Activated gamma-delta T cell treated with Interleukin-2 at 50 U/mL for 16 hours (primary cell): Measurements from ENCODE around the gene IL13RA1.
"Not testable (repeated sequence)": the region's sequence is repeated elsewhere in the genome, so short reads cannot be mapped to it uniquely, and the experiment has no call there.

Experiments
- DNase-seq: peaks from one replicate; pipeline ENCODE4 v3.0.0-alpha.2; 2020

The IL13RA1 gene

GRCh38 chrX:118726887-118727685 is at the start of gene IL13RA1:
TSS of gene IL13RA1 (plus strand) at chrX:118727606. CDS start at chrX:118727639, 33 bp downstream.
- no peak for DNase-seq

GRCh38 chrX:118679290-118679689 is 48.1 kb upstream of the IL13RA1 start:
- no peak for DNase-seq

DNA sequence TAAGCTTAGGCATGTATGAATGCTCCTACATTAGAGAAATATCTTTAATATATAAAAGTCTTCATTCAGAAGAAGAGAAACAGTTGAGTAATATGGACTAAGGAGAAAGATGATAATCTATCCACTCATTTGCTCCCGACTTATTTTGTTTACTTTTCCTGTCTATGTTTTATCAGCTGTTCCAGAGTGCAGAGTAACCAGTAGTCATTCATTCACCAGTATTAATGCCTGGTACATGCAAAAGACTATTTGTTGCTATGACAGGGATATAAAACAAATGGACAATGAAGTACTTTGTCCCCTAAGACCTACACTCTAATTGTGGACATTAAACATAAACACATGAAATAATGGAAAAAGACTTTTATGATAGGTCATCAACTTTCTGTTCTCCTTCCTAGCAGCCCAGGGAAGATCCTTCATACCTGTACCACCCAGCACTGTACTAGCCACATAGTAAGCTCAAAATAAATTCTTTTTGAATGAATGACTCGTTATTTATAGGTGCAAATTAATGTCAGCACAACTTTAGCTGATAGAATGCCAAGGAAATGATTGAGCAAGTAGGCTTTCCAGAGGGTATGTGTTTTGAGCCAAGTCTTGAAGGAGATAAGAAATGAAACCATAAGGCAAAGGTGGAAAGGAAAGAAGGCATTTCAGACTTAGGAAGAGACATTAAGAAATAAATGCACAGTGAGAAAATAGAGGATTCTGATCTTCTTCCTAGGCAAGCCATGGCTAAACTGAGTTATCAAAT is 45.0 kb upstream of the IL13RA1 start:
- no peak for DNase-seq

DNA sequence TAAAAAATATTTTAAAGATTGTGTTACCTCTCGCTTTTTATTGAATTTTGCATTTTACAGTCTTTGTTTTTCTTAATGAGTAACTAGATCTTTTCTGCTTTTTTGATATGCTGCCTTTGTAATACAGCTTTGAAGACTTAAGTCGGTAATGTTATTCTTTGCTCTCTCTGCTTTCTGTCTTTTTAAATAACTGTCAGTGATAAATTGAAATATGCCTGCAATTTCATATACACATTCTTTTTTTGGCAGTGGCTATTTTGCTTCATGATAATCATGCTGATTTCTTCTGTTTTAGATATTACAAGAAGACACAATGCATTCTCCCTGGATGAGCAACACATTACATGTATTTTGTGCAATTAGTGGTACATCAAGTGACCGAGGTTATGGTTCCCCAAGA is 42.0 kb upstream of the IL13RA1 start:
- DNase-seq, result no peak

DNA sequence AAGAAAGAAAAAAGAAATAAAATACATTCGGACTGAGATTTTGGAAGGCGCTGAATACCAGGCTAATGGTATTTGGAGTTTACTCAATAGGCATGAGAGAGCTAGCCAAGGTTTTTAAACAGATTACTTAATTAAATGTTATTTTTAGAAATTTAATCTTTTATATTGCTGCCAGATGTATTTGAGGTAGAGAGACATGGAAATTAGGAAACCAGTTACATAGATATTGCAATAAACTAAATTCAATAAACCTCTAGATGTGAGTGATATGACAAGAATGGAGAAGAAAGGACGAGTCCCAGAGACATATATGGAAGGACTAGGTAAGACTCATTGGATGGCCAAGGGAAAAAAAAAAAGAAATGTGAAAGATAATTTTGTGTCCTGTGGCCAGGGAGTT is 38.5 kb upstream of the IL13RA1 start:
- no peak for DNase-seq

DNA sequence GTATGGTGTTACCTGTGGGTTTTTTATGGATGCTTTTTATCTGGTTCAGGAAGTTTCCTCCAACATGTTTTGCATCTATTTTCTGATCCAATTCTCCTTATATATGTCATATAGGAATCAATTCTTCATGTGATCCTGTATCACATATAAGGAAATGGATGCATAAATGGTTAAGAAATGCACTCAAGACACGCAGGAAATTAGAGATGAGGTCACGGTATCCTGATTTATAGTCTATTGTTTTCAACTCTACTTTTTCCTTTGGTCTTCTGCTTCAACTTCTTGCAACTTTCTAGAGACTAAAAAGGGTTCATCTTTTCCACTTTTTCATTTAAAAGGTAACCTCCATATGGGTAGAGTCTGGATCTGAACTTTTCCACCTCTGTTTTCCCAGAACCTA is 33.6 kb upstream of the IL13RA1 start:
- DNase-seq, result no peak

DNA sequence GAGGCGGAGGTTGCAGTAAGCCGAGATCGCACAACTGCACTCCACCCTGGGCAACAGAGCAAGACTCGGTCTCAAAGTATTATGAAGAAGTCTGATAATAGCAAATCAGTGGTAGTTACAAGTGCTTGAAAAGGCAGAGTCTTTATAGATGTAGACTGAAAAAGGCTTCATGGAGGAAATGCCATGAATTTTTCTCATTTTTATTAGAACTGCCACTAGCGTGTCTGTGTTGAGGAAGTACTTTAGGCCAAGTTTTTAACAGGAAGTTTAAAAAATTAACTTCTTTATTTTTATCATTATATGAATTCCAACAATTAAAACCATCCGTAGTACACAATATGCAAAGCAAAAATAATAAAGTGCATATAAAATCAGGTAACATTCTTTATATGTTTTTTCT is 32.8 kb upstream of the IL13RA1 start:
- no peak for DNase-seq

DNA sequence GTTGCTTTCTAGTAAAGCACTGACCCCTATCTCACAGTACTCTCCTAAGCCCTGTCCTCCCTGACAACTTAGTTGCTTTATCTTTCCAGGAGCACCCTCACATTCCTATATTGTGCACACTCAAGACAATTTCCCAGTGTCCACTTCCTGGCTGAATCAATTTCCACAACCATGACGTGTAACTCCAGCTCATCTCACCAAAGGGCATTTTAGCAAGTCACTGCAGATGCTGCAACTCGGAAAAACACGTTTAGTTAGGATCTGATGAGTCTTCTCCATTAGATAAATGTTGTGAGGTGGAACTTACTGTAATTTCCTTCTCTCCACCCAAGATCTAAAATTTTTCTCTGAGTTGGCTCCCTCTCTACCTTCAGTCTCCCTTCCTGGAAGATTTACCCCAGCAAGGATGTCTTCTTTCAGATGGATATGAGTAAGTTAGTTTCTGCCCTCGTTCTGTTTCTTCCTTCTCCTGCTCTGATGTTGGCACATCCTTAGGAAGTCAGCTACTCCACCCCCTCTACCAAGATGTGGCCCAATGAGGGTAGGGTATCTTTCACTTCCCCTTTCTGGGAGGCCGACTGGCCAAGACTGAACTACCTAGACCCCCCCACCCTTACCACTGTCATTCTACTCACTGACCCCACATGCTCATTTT is 28.8 kb upstream of the IL13RA1 start:
- no peak for DNase-seq

DNA sequence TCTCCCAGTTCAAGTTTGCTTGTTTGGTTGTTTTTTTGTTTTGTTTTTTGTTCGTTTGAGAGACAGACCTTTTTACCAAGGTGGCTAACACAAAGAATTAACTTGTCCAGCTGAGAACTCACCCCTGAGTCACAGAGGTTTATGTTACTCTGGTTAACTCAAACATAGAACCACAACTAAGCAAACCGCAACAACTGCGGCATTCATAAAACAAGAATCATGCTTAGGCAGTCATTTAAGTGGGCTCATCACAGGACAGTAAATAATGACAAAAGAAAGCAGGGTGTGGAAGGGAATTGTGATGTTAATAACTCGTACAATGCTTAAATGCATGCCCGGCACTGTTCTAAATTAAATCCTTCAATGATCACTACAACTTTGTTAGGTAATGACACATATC is 24.7 kb upstream of the IL13RA1 start:
- no peak for DNase-seq

- DNase-seq, result no peak
Observed at GRCh38 chrX:118706681-118707080, 20.7 kb upstream of the IL13RA1 start.

DNA sequence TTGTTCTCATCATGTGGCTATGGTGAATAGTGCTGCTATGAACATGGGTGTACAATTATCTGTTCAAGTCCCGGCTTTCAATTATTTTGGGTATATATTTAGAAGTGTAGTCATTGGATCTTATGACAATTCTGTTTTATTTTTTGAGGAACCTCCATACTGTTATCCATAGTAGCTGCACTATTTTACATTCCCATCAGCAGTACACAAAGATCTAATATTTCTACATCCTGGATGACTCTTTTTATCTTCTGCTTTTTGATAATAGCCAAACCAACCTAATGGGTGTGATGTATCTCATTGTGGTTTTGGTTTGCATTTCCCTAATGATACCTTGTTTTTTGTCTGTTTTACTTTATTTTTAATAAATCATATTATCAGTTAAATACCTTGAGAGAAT is 12.9 kb upstream of the IL13RA1 start:
- DNase-seq, result no peak

GRCh38 chrX:118715917-118716316 is 11.5 kb upstream of the IL13RA1 start:
- DNase-seq, result not testable (repeated sequence)

DNA sequence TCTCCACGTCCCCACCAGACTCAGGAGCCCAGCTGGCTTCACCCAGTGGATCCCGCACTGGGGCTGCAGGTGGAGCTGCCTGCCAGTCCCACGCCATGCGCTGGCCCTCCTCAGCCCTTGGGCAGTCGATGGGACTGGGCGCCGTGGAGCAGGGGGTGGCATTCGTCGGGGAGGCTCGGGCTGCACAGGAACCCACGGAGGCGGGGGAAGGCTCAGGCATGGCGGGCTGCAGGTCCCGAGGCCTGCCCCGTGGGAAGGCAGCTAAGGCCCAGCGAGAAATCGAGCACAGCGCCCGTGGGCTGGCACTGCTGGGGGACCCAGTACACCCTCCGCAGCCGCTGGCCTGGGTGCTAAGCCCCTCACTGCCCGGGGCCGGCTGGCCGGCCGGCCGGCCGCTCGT is 10.6 kb upstream of the IL13RA1 start:
- DNase-seq, result not testable (repeated sequence)

GRCh38 chrX:118717678-118718391 is 9.6 kb upstream of the IL13RA1 start:
- DNase-seq, result no peak

DNA sequence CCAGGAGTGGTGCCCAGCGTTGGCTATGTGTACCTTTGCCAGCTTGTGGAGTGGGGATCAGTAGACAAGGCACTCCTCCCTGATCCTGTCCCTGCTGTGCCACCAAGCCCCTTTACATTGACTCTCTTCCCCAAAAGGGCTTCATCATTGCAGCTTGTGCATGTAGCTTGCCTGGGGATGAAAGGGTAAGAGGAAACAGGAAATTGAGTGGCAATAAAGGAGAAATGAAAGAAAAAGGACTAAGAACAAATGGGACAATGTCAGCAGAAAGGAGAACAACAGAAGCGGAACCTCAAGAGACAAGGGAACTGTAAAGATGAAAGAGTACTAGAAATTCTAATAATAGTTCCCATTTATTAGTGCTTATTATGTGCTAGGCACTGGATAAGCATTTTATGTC is 8.7 kb upstream of the IL13RA1 start:
- no peak for DNase-seq

DNA sequence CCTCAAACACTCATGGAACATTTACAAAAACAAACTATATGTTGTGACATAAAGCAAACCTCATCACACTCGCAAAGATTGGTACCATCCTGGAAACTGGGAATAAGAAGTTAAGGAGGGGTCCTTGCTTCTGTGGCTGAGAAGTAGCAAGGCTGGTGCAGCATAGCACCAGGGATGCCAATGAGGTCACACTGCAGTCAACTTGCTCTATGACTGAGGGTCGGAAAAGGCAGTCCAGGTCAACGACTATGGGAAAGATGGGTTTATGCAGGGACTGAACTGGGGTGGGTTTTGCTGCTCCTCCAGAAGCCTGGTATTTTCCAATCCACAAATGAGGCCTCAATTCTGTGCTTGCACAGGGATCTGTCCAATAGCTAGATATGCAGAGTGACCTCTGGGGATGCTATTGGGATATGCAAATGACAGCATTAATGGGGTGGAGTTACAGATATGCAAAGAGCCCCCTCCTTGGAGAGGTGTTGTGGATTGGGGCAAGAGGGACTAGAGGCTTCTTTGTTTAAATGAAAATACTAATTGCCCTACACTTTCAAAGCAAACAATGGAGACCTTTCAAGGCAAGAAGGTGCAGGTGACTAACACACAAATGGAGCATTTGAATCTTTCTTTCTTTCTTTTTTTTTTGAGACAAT is 7.2 kb upstream of the IL13RA1 start:
- no peak for DNase-seq

DNA sequence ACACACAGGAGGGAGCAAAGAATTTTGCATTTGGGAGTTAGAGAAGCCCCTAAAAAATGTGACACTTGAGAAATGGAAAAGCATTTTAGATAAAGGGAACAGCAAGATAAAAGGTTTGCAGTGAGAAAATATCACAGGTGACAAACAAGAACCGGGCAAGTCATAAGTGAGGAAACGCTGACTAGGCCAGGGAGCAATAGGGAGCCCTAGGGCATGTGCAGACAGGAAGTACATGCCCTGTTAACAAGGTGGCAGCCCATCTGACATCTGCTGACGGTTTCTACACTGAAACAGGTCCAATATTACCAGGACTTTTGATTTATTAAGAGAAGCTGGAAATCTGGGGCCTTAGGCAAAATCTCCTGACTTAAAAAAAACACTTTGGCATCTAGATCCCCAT is 4.0 kb upstream of the IL13RA1 start:
- DNase-seq, result no peak

DNA sequence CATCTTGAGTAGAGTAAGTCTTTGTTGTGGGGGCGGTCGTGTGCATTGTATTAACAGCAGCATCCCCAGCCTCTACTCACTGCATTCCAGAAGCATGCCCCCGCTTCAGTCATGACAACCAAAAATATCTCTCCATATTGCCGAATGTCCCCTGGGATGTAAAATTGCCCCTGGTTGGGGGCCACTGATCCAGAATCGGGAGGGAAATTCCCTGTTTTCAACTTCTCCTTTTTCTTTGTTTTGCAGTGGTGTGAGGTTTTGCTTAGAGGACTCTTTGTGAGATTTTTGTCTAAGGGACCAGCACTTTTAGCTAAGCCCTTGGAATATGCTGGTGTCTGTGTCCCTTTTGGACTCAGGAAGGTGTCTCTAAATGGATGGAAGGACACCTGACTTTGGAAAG is 3.0 kb upstream of the IL13RA1 start:
- DNase-seq, result no peak

- no peak for DNase-seq
Observed at GRCh38 chrX:118724775-118725174, 2.6 kb upstream of the IL13RA1 start.

GRCh38 chrX:118726396-118726795 is 1.0 kb upstream of the IL13RA1 start:
- no peak for DNase-seq

DNA sequence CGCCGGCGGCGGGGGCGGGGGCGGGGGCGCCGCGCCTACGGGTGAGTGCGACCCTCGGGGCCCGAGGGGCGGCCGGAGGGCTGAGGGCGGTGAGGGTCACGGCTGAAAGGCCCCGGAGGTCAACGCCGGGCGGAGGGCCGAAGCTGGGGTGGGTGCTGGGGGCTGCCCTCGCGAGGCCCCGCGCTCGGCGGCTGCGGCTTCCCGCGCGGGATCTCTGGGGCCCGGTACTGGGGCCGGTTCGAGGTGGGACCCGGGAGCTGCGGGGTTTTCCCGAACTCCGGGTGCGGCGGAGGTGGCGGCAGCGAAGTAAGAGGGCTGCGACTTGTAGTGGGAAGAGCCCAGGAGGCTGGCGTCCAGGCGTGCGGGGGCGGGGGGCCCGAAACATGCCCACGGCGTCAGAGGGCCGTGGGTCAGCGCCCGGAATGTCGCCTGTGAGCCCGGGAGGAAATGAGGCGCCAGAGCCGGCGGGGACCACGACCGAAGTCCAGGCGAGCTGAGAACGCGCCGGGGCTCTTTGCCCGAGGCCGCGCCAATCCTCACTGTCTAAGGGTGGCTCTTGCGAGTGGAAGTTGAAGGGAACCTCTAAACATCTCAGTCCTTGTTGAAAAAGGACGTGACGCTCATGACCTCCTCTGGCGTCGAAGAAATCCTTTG is 407 bp downstream of the IL13RA1 start:
- DNase-seq, result no peak

DNA sequence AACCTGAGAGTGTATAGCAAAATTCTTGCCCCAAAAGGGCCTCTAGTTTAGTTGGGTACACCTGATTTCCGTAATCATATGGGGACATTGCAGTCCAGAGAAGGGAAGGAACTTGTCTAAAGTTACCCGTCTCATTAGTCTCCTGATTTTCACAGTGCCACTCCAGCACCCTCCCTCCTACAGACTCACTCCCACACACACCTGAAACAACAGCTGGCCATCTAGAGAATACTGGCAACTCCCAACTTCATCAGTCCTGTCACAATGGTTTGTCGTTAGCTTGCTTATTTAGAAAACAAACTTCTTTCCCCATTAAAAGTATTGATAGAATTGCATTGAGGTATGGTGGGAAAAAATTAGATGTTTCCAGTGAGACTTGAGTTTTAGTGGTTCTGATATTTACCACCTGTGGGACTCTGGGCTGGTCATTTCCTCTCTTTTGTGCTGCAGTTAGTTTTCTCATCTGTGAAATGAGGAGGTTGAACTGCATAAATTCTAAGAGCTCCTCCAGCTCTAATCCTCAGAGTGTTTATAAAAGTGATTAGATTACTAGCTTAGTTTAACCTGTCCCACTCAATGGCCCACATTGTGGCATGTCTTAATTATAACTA is 1.7 kb downstream of the IL13RA1 start:
- DNase-seq, result no peak
